22Rv1 (cell line): ENCODE measurements around the gene KLHL8.

Experiments used
- ZFX ChIP-seq: fragments of 450-650 bp; IDR thresholded peaks from 2 replicates; pipeline ENCODE4 v1.6.1; 2017; ENCODE audit warnings: antibody characterized with exemption, borderline replicate concordance
- TF ChIP-seq, protein P1 (sequence below): fragments of 450-650 bp; IDR thresholded peaks from 2 replicates; pipeline ENCODE4 v1.5.1; 2017; ENCODE audit warnings: mild to moderate bottlenecking

DNA sequence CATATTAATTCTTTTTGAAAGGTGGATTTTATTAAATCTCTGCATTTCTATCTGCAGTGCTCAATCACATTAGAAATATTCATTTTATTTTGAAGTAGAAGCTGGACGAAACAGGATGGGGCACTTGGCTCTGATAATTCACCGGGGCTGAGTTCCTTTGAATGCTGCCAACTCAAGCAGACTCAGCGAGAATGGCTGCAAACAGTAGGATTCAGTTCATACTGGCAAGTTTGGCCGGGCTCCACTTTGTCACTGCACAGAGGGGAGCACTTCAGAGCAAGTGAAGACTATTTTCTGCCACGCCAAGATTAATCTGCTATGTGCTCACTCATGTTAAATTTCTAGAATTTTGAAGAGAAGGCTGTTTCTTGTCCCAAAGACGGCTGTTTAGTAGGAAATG, 30.7 kb upstream of the KLHL8 start:
- TF ChIP-seq, protein P1, sequence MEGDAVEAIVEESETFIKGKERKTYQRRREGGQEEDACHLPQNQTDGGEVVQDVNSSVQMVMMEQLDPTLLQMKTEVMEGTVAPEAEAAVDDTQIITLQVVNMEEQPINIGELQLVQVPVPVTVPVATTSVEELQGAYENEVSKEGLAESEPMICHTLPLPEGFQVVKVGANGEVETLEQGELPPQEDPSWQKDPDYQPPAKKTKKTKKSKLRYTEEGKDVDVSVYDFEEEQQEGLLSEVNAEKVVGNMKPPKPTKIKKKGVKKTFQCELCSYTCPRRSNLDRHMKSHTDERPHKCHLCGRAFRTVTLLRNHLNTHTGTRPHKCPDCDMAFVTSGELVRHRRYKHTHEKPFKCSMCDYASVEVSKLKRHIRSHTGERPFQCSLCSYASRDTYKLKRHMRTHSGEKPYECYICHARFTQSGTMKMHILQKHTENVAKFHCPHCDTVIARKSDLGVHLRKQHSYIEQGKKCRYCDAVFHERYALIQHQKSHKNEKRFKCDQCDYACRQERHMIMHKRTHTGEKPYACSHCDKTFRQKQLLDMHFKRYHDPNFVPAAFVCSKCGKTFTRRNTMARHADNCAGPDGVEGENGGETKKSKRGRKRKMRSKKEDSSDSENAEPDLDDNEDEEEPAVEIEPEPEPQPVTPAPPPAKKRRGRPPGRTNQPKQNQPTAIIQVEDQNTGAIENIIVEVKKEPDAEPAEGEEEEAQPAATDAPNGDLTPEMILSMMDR = no peak
- no peak for TF ChIP-seq ZFX
